Endodermal cell (in vitro differentiated cells): Measurements from ENCODE around the gene SMYD3. TPM values are rescaled to one million over a fixed set of nuclear protein-coding genes. Genes with fewer than 3 reads are reported as not detected.
A peak's percentile ranks its signal among the peaks of the same experiment; 100 is the strongest.

Experiments
- DNase-seq: peaks from one replicate; pipeline ENCODE4 v3.0.0-alpha.2; 2017
- H3K27ac ChIP-seq: 2 replicates; pipeline ENCODE4 v1.5.1; 2013; ENCODE audit warnings: mild to moderate bottlenecking, low read depth, low read length, moderate library complexity
- H3K27me3 ChIP-seq: 2 replicates; pipeline ENCODE4 v1.6.1; 2013; ENCODE audit warnings: mild to moderate bottlenecking, low read length, moderate library complexity; ENCODE audit not compliant: insufficient read depth, control insufficient read depth, poor library complexity, severe bottlenecking
- H3K36me3 ChIP-seq: 2 replicates; pipeline ENCODE4 v1.7.0; 2013; ENCODE audit warnings: mild to moderate bottlenecking, low read length, moderate library complexity; ENCODE audit not compliant: control insufficient read depth, insufficient read depth
- H3K4me1 ChIP-seq: one replicate; pipeline ENCODE4 v1.7.0; 2013; ENCODE audit warnings: low read length; ENCODE audit not compliant: control insufficient read depth, insufficient read depth
- H3K4me3 ChIP-seq: 2 replicates; pipeline ENCODE4 v1.5.1; 2013; ENCODE audit warnings: mild to moderate bottlenecking, low read length, moderate library complexity
- H3K9ac ChIP-seq: 2 replicates; pipeline ENCODE4 v1.6.1; 2013; ENCODE audit warnings: mild to moderate bottlenecking, low read length, moderate library complexity; ENCODE audit not compliant: poor library complexity, severe bottlenecking; ENCODE audit errors: extremely low read depth
- H3K9me3 ChIP-seq: 2 replicates; pipeline ENCODE4 v1.6.1; 2013; ENCODE audit warnings: mild to moderate bottlenecking, low read length, moderate library complexity; ENCODE audit not compliant: control insufficient read depth
- H3K27ac Mint-ChIP-seq: 2 replicates; pipeline ENCODE4 v1.8.0; 2020; ENCODE audit warnings: mixed read lengths
- H3K27me3 Mint-ChIP-seq: 2 replicates; pipeline ENCODE4 v1.8.0; 2021; ENCODE audit warnings: mild to moderate bottlenecking, mixed read lengths; ENCODE audit not compliant: insufficient read depth
- H3K36me3 Mint-ChIP-seq: 2 replicates; pipeline ENCODE4 v1.8.0; 2020; ENCODE audit warnings: low read depth, mixed read lengths
- H3K4me1 Mint-ChIP-seq: 2 replicates; pipeline ENCODE4 v1.8.0; 2020; ENCODE audit warnings: mixed read lengths
- H3K4me3 Mint-ChIP-seq: 2 replicates; pipeline ENCODE4 v1.8.0; 2020; ENCODE audit warnings: mild to moderate bottlenecking, moderate library complexity, mixed read lengths
- H3K9me3 Mint-ChIP-seq: 2 replicates; pipeline ENCODE4 v1.8.0; 2020; ENCODE audit warnings: mild to moderate bottlenecking, mixed read lengths
- CTCF ChIP-seq: fragments of 200-600 bp; sonication (generic); conservative IDR thresholded peaks from 2 replicates; pipeline ENCODE4 v1.5.0; 2021; ENCODE audit warnings: antibody characterized with exemption, mild to moderate bottlenecking
- WGBS, 2 experiments: methylation state at CpG; one replicate each; pipeline versions ENCODE4 v1.1.5 to v1.1.7; 2013; ENCODE audit warnings: missing lambda C conversion rate in 2 of 2, mixed read lengths in 1 of 2; ENCODE audit not compliant: insufficient coverage in 1 of 2, insufficient read length in 1 of 2; 5-methylcytosine and 5-hydroxymethylcytosine counted together
- total RNA-seq, 2 donors: library from RNA; stranded (reverse); fragmentation: NEBNext Ultra II Directional in 1 of 2; extraction: Animal tissue kit (Norgen Biotek cat#: 25700) in 1 of 2; gene quantifications; 2 replicates in 1 of 2; 3 replicates in 1 of 2; pipeline ENCODE4 v1.2.1, GENCODE V29; 2021

The SMYD3 gene
- total RNA-seq, 2 donors from 2014 or later: 32.3 to 45.8 TPM

- Histone ChIP-seq H3K9ac (no peak overlapping the region), H3K4me3 (no peak overlapping the region), H3K27me3 (no peaks in the 10 kb centered on the region), H3K36me3 (no peaks in the 10 kb centered on the region), H3K27ac (no peak overlapping the region), H3K4me1 (no peaks in the 10 kb centered on the region), H3K9me3 (no peaks in the 10 kb centered on the region)
- 94 to 100% methylated on average over 1 of the region's 1 CpG for WGBS, 2 experiments
- no peak for TF ChIP-seq CTCF
- Mint-ChIP-seq H3K27ac (peak overlapping the region; percentile 57), H3K27me3 (no peaks in the 10 kb centered on the region), H3K4me3 (no peak overlapping the region), H3K9me3 (no peaks in the 10 kb centered on the region), H3K36me3 (no peaks in the 10 kb centered on the region), H3K4me1 (peaks cover 5% of the 10 kb centered on the region)
- no peak for DNase-seq
These were observed 469.2 kb downstream of the SMYD3 start for GRCh38 chr1:246037832-246038231.

GRCh38 chr1:246036175-246036574, 470.9 kb downstream of the SMYD3 start:
- WGBS, 2 experiments: 87 to 91% methylated on average over 1 of the region's 1 CpG
- H3K27ac ChIP-seq: no peak overlapping the region
- no peaks in the 10 kb centered on the region for H3K27me3 ChIP-seq
- H3K4me3 Mint-ChIP-seq: no peak overlapping the region
- no peak overlapping the region for H3K4me3 ChIP-seq
- no peaks in the 10 kb centered on the region for H3K4me1 ChIP-seq
- H3K36me3 Mint-ChIP-seq: no peaks in the 10 kb centered on the region
- H3K27me3 Mint-ChIP-seq: no peaks in the 10 kb centered on the region
- no peaks in the 10 kb centered on the region for H3K9me3 Mint-ChIP-seq
- no peak overlapping the region for H3K27ac Mint-ChIP-seq
- DNase-seq: no peak
- H3K9ac ChIP-seq: no peak overlapping the region
- no peak for TF ChIP-seq CTCF
- no peaks in the 10 kb centered on the region for H3K9me3 ChIP-seq
- H3K4me1 Mint-ChIP-seq: peaks cover 3% of the 10 kb centered on the region
- no peaks in the 10 kb centered on the region for H3K36me3 ChIP-seq

- no peak for TF ChIP-seq CTCF
- no peaks in the 10 kb centered on the region for H3K27me3 Mint-ChIP-seq
- peaks cover 3% of the 10 kb centered on the region for H3K4me1 Mint-ChIP-seq
- no peaks in the 10 kb centered on the region for H3K9me3 ChIP-seq
- H3K36me3 ChIP-seq: no peaks in the 10 kb centered on the region
- no peak overlapping the region for H3K27ac ChIP-seq
- no peaks in the 10 kb centered on the region for H3K4me1 ChIP-seq
- H3K4me3 ChIP-seq: no peak overlapping the region
- H3K36me3 Mint-ChIP-seq: no peaks in the 10 kb centered on the region
- no peaks in the 10 kb centered on the region for H3K27me3 ChIP-seq
- DNase-seq: no peak
- H3K9ac ChIP-seq: no peak overlapping the region
- no peaks in the 10 kb centered on the region for H3K9me3 Mint-ChIP-seq
- no peak overlapping the region for H3K27ac Mint-ChIP-seq
- WGBS, 2 experiments: 91 to 92% methylated on average over 11 of the region's 11 CpGs
- no peak overlapping the region for H3K4me3 Mint-ChIP-seq
These were observed 472.0 kb downstream of the SMYD3 start for GRCh38 chr1:246035060-246035541.
